Measurements from ENCODE around the gene TMEM243. TPM values are rescaled to one million over a fixed set of nuclear protein-coding genes. Genes with fewer than 3 reads are reported as not detected.

TMEM243 gene
- total RNA-seq (2022; extraction: Qiagen RNA extraction; ENCODE audit: low read depth) = 26.2 to 30.1 TPM (median 28.2 TPM) in 5 replicates

GRCh38 chr7:87219545-87220025, at the start of gene TMEM243:
TMEM243 (minus strand) TSS chr7:87219732; CDS start chr7:87219503, 229 bp downstream.

GRCh38 chr7:87152112-87152896, 67.2 kb downstream of the TMEM243 start, which contains the start of gene DMTF1:
DMTF1 (plus strand) TSS chr7:87152453; CDS start chr7:87164942, 12,489 bp downstream.

Other genes starting within 250 kb of the TMEM243 start
- 0.06 to 0.35 TPM in 2 of 5 replicates, not detected in the others for gene ELAPOR2, start 160.1 kb downstream of the TMEM243 start, total RNA-seq (2022; extraction: Qiagen RNA extraction; ENCODE audit: low read depth)
- 16.8 to 24.0 TPM (median 19.6 TPM) in 5 replicates for gene DMTF1, start 67.3 kb downstream of the TMEM243 start, total RNA-seq (2022; extraction: Qiagen RNA extraction; ENCODE audit: low read depth)
- 7.1 to 9.9 TPM (median 7.6 TPM) in 5 replicates for gene CROT, start 125.9 kb upstream of the TMEM243 start, total RNA-seq (2022; extraction: Qiagen RNA extraction; ENCODE audit: low read depth)